Mucosa of descending colon (tissue), 3 donors: ENCODE results near the gene MCU. TPM values are rescaled to one million over a fixed set of nuclear protein-coding genes. Genes with fewer than 3 reads are reported as not detected.

ENCODE experiments used
- ATAC-seq: fragments of 200-7000 bp; cut with Tn5 transposase; one replicate; pipeline ENCODE4 v1.9.1; 2020; ENCODE audit warnings: mild to moderate bottlenecking, moderate library complexity
- DNase-seq, 3 donors: peaks; one replicate each; pipeline ENCODE4 v3.0.0-alpha.2; 2020
- H3K36me3 ChIP-seq: fragments of 200-600 bp; one replicate; pipeline ENCODE4 v1.8.0; 2021; ENCODE audit warnings: low read depth, mild to moderate bottlenecking
- H3K4me1 ChIP-seq: fragments of 200-600 bp; one replicate; pipeline ENCODE4 v1.8.0; 2021; ENCODE audit warnings: low read depth, mild to moderate bottlenecking
- H3K4me3 ChIP-seq: fragments of 200-600 bp; one replicate; pipeline ENCODE4 v1.8.0; 2021; ENCODE audit warnings: mild to moderate bottlenecking
- H3K9me3 ChIP-seq: fragments of 200-600 bp; one replicate; pipeline ENCODE4 v1.8.0; 2021; ENCODE audit warnings: mild to moderate bottlenecking
- CTCF ChIP-seq: fragments of 200-600 bp; IDR thresholded peaks from one replicate; pipeline ENCODE4 v1.8.0; 2022; ENCODE audit warnings: antibody characterized with exemption, mild to moderate bottlenecking
- intact Hi-C, 2 donors: fragments of 100-400 bp; cut with DNase I in 1 of 2; cut with micrococcal nuclease in 1 of 2; formaldehyde crosslinking; loops; one replicate each; pipeline versions ENCODE4 v1.11.0 to v1.11.1; 2022; cut with DNase I, micrococcal nuclease
- total RNA-seq, 3 donors: library from RNA; stranded (reverse); fragmentation: NEBNext Ultra II Directional in 2 of 3; extraction: Animal tissue kit (Norgen Biotek cat#: 25700) in 2 of 3; gene quantifications; one replicate each; pipeline versions ENCODE4 v1.2.1 to v1.2.4, GENCODE V29; 2021 to 2023
- donor health status: DM: no; HTN: no; CAD: no; lungs with moderate emphysema.
- donor health status: DM: no; HTN: no; CAD: no.
- donor health status: DM: no; HTN: yes; CAD: no.

MCU gene
- total RNA-seq, 3 donors from 2014 or later, result 44.8 to 98.6 (median 89.0) TPM

- H3K4me1 ChIP-seq, result peaks cover 11% of the 10 kb centered on the region
- H3K9me3 ChIP-seq, result no peaks in the 10 kb centered on the region
- no peak for TF ChIP-seq CTCF
- no peak overlapping the region for H3K4me3 ChIP-seq
- ATAC-seq (no peak), DNase-seq (no peak)
- intact Hi-C loops, result no loop called here
- H3K36me3 ChIP-seq, result no peaks in the 10 kb centered on the region
Measured at GRCh38 chr10:72742092-72742491, 50.1 kb downstream of the MCU start.

GRCh38 chr10:72742797-72743196 is 50.9 kb downstream of the MCU start:
- DNase-seq (no peak), ATAC-seq (no peak)
- TF ChIP-seq CTCF, result no peak
- Histone ChIP-seq H3K36me3 (no peaks in the 10 kb centered on the region), H3K4me3 (no peak overlapping the region), H3K9me3 (no peaks in the 10 kb centered on the region), H3K4me1 (peaks cover 9% of the 10 kb centered on the region)
- intact Hi-C loops, result no loop called here

- H3K4me3 ChIP-seq, result no peak overlapping the region
- intact Hi-C loops, result no loop called here
- no peak for DNase-seq
- no peaks in the 10 kb centered on the region for H3K36me3 ChIP-seq
- no peaks in the 10 kb centered on the region for H3K9me3 ChIP-seq
- H3K4me1 ChIP-seq, result no peaks in the 10 kb centered on the region
- no peak for TF ChIP-seq CTCF
- no peak for ATAC-seq
Measured at GRCh38 chr10:72744566-72744965, 52.6 kb downstream of the MCU start.

- intact Hi-C loops, result no loop called here
- Histone ChIP-seq H3K36me3 (no peaks in the 10 kb centered on the region), H3K9me3 (no peaks in the 10 kb centered on the region), H3K4me3 (no peak overlapping the region), H3K4me1 (no peaks in the 10 kb centered on the region)
- no peak for TF ChIP-seq CTCF
- ATAC-seq, result no peak
- DNase-seq, result no peak
Measured at GRCh38 chr10:72746426-72747363, 54.8 kb downstream of the MCU start.

GRCh38 chr10:72747521-72747920 is 55.6 kb downstream of the MCU start:
- Histone ChIP-seq H3K36me3 (no peaks in the 10 kb centered on the region), H3K4me1 (no peaks in the 10 kb centered on the region), H3K9me3 (no peaks in the 10 kb centered on the region), H3K4me3 (no peak overlapping the region)
- ATAC-seq (no peak), DNase-seq (no peak)
- intact Hi-C loops, result no loop called here
- no peak for TF ChIP-seq CTCF
